ENCODE data around the gene CDK5RAP1. TPM values are rescaled to one million over a fixed set of nuclear protein-coding genes. Genes with fewer than 3 reads are reported as not detected.
A peak's percentile ranks its signal among the peaks of the same experiment; 100 is the strongest.

The CDK5RAP1 gene
- total and polyA plus RNA-seq, 9 of the 15 experiments (the other 6 are each of a cell fraction or from before 2014, with no cell fraction given) = 41.6 to 127 (median 58.3) TPM

DNA sequence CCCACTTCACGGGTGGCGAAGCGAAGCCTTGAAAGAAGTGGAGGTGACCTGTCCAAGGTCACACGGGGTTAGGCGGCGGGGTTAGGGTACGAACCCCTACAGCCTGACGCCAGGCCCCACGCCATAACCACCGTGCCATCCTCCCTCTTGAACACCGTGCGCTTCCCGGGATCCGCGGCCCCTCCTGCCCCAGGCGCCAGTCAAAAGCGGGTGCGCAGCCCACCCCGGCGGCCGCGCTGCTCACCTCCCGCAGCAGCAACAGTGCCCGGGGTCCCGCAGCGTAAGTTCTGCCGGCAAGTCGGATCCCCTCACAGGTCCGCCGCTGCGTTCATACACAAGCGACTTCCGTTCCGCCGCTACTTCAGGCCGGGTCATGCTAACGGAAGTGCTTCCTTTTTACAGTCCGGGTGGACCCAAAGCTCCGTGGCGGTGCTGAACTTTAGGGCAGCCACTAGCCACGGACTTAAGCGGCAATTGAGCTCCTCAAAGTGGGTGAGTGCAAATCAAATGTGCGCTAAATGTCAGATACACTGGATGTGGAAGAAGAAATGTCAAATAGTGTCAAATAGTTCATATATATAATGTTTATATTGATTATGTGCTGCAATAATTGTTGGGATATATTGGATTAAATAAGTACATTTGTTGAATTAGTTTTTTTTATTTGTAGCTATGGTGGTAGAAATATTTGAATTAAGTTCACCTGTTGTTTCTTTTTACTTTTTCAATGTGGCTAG is at the start of gene CDK5RAP1 (continued):
- TF ChIP-seq FOXM1 (IDR thresholded peaks at IDR 0.05; ENCODE audit: low read depth) (no peak), FOXM1 (CRISPR knock-in tag; IDR thresholded peaks at IDR 0.05; ENCODE audit: low read depth) (peak; percentile 75; the same call in 1 of the 2 replicates), SUPT5H (IDR thresholded peaks at IDR 0.05) (peak; percentile 90), RAD21 (CRISPR knock-in tag; conservative IDR thresholded peaks at IDR 0.05 in 1 of 2, IDR thresholded peaks at IDR 0.05 in 1 of 2) (peak in 1 of 2 experiments; percentile 4; a peak in 1 of 4 replicates), HNRNPLL (IDR thresholded peaks at IDR 0.05; ENCODE audit: low read depth, low read length, poor library complexity, severe bottlenecking) (peak; percentile 46), DIDO1 (tag; IDR thresholded peaks at IDR 0.05; ENCODE audit: low read depth) (peak; percentile 97), ZNF217 (CRISPR knock-in tag; IDR thresholded peaks at IDR 0.05) (no peak), ZNF584 (CRISPR knock-in tag; IDR thresholded peaks at IDR 0.05; ENCODE audit: low read depth) (no peak), POLR3A (IDR thresholded peaks at IDR 0.05; ENCODE audit: borderline replicate concordance, extremely low read depth, insufficient read depth, insufficient read length) (no peak), PPARD (CRISPR knock-in tag; IDR thresholded peaks at IDR 0.05) (no peak), RBFOX2 (IDR thresholded peaks at IDR 0.05; ENCODE audit: low read depth, low read length) (peak; percentile 88), MTA3 (IDR thresholded peaks at IDR 0.05; ENCODE audit: borderline replicate concordance) (peak; percentile 76; the same call in 1 of the 2 replicates), HDAC6 (IDR thresholded peaks at IDR 0.05; ENCODE audit: low read depth, low read length) (no peak), ZNF23 (CRISPR knock-in tag; IDR thresholded peaks at IDR 0.05) (no peak)
- TF ChIP-seq, protein P1, sequence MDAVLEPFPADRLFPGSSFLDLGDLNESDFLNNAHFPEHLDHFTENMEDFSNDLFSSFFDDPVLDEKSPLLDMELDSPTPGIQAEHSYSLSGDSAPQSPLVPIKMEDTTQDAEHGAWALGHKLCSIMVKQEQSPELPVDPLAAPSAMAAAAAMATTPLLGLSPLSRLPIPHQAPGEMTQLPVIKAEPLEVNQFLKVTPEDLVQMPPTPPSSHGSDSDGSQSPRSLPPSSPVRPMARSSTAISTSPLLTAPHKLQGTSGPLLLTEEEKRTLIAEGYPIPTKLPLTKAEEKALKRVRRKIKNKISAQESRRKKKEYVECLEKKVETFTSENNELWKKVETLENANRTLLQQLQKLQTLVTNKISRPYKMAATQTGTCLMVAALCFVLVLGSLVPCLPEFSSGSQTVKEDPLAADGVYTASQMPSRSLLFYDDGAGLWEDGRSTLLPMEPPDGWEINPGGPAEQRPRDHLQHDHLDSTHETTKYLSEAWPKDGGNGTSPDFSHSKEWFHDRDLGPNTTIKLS (IDR thresholded peaks at IDR 0.05; ENCODE audit: borderline replicate concordance, low read depth) = peak; percentile 85
- TF ChIP-seq, protein P2, sequence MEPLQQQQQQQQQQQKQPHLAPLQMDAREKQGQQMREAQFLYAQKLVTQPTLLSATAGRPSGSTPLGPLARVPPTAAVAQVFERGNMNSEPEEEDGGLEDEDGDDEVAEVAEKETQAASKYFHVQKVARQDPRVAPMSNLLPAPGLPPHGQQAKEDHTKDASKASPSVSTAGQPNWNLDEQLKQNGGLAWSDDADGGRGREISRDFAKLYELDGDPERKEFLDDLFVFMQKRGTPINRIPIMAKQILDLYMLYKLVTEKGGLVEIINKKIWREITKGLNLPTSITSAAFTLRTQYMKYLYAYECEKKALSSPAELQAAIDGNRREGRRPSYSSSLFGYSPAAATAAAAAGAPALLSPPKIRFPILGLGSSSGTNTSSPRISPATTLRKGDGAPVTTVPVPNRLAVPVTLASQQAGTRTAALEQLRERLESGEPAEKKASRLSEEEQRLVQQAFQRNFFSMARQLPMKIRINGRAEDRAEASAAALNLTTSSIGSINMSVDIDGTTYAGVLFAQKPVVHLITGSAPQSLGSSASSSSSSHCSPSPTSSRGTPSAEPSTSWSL (CRISPR knock-in tag; IDR thresholded peaks at IDR 0.05; ENCODE audit: borderline replicate concordance) = no peak
- TF ChIP-seq, protein P3, sequence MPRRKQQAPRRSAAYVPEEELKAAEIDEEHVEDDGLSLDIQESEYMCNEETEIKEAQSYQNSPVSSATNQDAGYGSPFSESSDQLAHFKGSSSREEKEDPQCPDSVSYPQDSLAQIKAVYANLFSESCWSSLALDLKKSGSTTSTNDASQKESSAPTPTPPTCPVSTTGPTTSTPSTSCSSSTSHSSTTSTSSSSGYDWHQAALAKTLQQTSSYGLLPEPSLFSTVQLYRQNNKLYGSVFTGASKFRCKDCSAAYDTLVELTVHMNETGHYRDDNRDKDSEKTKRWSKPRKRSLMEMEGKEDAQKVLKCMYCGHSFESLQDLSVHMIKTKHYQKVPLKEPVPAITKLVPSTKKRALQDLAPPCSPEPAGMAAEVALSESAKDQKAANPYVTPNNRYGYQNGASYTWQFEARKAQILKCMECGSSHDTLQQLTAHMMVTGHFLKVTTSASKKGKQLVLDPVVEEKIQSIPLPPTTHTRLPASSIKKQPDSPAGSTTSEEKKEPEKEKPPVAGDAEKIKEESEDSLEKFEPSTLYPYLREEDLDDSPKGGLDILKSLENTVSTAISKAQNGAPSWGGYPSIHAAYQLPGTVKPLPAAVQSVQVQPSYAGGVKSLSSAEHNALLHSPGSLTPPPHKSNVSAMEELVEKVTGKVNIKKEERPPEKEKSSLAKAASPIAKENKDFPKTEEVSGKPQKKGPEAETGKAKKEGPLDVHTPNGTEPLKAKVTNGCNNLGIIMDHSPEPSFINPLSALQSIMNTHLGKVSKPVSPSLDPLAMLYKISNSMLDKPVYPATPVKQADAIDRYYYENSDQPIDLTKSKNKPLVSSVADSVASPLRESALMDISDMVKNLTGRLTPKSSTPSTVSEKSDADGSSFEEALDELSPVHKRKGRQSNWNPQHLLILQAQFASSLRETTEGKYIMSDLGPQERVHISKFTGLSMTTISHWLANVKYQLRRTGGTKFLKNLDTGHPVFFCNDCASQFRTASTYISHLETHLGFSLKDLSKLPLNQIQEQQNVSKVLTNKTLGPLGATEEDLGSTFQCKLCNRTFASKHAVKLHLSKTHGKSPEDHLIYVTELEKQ (CRISPR knock-in tag; IDR thresholded peaks at IDR 0.05) = 0 out of 2 replicates have a peak, but pooled peaks have one; percentile 33
- TF ChIP-seq, protein P4, sequence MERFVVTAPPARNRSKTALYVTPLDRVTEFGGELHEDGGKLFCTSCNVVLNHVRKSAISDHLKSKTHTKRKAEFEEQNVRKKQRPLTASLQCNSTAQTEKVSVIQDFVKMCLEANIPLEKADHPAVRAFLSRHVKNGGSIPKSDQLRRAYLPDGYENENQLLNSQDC (CRISPR knock-in tag; IDR thresholded peaks at IDR 0.05) = peak; percentile 41; the same call in 1 of the 2 replicates
- TF ChIP-seq, protein P5, sequence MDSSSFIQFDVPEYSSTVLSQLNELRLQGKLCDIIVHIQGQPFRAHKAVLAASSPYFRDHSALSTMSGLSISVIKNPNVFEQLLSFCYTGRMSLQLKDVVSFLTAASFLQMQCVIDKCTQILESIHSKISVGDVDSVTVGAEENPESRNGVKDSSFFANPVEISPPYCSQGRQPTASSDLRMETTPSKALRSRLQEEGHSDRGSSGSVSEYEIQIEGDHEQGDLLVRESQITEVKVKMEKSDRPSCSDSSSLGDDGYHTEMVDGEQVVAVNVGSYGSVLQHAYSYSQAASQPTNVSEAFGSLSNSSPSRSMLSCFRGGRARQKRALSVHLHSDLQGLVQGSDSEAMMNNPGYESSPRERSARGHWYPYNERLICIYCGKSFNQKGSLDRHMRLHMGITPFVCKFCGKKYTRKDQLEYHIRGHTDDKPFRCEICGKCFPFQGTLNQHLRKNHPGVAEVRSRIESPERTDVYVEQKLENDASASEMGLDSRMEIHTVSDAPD (CRISPR knock-in tag; IDR thresholded peaks at IDR 0.05) = no peak
